ENCODE data around the gene KNCN. TPM values are rescaled to one million over a fixed set of nuclear protein-coding genes. Genes with fewer than 3 reads are reported as not detected.

Gene KNCN
- total RNA-seq, 4 donors from 2014 or later, result not detected

DNA sequence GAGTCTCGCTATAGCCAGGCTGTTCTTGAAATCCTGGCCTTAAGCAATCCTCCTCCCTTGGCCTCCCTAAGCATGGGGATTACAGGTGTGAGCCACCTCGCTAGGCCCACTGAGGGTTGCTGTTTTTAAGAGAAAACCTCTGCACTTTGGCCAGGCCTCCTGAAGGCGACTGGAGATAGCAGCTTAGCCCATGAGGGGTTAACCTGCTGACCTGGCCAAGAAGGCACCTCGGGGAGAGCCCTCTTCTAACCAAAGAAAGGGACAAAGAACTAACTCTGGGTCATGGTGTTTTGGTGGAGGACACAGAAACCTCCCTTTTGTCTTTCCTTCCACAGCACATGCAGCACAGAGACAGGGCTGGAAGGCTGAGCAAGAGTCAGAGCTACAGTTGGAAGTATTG lies 17.7 kb upstream of the KNCN start:
- H3K4me3 ChIP-seq, result no peak overlapping the region
- H3K36me3 ChIP-seq, result peaks cover 0 to 44% (median 0%) of the 10 kb centered on the region in 3 donors
- TF ChIP-seq, protein P1, sequence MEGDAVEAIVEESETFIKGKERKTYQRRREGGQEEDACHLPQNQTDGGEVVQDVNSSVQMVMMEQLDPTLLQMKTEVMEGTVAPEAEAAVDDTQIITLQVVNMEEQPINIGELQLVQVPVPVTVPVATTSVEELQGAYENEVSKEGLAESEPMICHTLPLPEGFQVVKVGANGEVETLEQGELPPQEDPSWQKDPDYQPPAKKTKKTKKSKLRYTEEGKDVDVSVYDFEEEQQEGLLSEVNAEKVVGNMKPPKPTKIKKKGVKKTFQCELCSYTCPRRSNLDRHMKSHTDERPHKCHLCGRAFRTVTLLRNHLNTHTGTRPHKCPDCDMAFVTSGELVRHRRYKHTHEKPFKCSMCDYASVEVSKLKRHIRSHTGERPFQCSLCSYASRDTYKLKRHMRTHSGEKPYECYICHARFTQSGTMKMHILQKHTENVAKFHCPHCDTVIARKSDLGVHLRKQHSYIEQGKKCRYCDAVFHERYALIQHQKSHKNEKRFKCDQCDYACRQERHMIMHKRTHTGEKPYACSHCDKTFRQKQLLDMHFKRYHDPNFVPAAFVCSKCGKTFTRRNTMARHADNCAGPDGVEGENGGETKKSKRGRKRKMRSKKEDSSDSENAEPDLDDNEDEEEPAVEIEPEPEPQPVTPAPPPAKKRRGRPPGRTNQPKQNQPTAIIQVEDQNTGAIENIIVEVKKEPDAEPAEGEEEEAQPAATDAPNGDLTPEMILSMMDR (IDR thresholded peaks at IDR 0.05), result no peak
- no peak for TF ChIP-seq POLR2A (IDR thresholded peaks at IDR 0.05)
- no peaks in the 10 kb centered on the region for H3K27me3 ChIP-seq
- H3K9me3 ChIP-seq, result no peaks in the 10 kb centered on the region
- H3K27ac ChIP-seq, result no peak overlapping the region
- no peaks in the 10 kb centered on the region for H3K4me1 ChIP-seq
- DNase-seq, result no peak

DNA sequence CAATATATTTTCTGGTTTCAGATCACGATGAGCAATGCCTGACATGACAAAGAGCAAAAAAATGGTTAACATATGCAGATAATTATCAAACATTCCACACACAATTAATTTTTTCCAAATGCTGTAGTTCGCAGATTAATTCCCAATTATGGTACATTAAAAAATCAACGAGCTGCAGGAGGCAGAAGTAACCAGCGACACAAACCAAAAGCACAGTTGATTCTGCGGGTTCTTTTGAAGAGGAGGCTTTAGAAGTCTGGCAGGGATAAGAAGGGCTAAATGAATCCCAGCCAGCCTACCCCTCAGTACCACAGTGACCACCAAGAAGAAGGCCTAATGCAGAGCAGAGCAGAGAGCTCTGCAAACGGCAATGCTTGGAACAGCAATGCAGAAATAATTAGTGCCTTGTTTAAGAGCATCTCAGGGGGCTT lies 17.0 kb upstream of the KNCN start:
- Histone ChIP-seq H3K36me3 (peaks cover 0 to 42% (median 0%) of the 10 kb centered on the region in 3 donors), H3K27me3 (no peaks in the 10 kb centered on the region), H3K4me3 (no peak overlapping the region), H3K27ac (no peak overlapping the region), H3K4me1 (no peaks in the 10 kb centered on the region), H3K9me3 (no peaks in the 10 kb centered on the region)
- no peak for DNase-seq
- no peak for TF ChIP-seq POLR2A (IDR thresholded peaks at IDR 0.05)
- TF ChIP-seq, protein P1 (IDR thresholded peaks at IDR 0.05), result no peak

DNA sequence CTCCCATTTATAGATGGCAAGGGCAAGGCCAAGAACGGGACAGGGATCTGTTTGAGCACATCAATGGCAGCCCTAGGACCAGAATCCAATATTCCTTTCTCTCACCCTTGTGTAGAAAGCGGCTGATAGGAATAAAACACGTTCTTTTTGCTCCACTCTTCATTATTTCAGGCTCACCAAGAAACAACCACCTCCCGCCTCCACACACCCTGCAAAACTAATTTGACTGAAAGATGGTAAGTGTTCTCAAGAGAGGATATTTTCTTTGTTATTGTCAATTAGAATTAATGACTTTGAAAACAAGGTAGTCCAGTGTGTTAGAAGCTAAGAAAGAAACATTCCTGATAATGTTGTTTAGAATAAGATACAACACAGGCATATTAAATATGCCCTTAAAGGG lies 11.9 kb upstream of the KNCN start:
- no peaks in the 10 kb centered on the region for H3K27me3 ChIP-seq
- TF ChIP-seq, protein P1 (IDR thresholded peaks at IDR 0.05), result no peak
- no peak for TF ChIP-seq POLR2A (IDR thresholded peaks at IDR 0.05)
- no peaks in the 10 kb centered on the region for H3K4me1 ChIP-seq
- H3K27ac ChIP-seq, result no peak overlapping the region
- no peaks in the 10 kb centered on the region for H3K9me3 ChIP-seq
- peaks cover 0 to 78% (median 0%) of the 10 kb centered on the region in 3 donors for H3K36me3 ChIP-seq
- H3K4me3 ChIP-seq, result no peak overlapping the region
- DNase-seq, result no peak

DNA sequence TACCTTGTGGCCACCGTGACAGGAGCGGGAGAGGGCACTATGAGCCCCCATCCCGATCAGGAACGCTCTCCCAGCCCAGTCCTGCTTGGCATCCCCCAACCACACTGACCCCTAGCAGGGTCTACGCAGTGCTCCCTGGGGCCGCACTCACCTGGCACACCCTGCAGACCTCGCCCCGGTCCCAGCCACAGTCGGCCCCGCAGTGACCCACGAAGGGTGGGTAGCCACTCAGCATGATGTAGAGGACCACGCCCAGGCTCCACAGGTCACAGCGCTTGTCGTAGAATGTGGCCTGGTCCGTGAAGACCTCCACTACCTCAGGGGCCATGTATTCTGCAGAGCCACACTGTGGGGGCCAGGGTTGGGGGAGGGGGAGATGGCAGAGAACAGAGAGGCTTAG lies 11.1 kb upstream of the KNCN start:
- no peak overlapping the region for H3K4me3 ChIP-seq
- H3K27me3 ChIP-seq, result no peaks in the 10 kb centered on the region
- H3K9me3 ChIP-seq, result no peaks in the 10 kb centered on the region
- DNase-seq, result no peak
- H3K27ac ChIP-seq, result no peak overlapping the region
- peaks cover 0 to 78% (median 0%) of the 10 kb centered on the region in 3 donors for H3K36me3 ChIP-seq
- no peaks in the 10 kb centered on the region for H3K4me1 ChIP-seq
- TF ChIP-seq, protein P1 (IDR thresholded peaks at IDR 0.05), result no peak
- no peak for TF ChIP-seq POLR2A (IDR thresholded peaks at IDR 0.05)

DNA sequence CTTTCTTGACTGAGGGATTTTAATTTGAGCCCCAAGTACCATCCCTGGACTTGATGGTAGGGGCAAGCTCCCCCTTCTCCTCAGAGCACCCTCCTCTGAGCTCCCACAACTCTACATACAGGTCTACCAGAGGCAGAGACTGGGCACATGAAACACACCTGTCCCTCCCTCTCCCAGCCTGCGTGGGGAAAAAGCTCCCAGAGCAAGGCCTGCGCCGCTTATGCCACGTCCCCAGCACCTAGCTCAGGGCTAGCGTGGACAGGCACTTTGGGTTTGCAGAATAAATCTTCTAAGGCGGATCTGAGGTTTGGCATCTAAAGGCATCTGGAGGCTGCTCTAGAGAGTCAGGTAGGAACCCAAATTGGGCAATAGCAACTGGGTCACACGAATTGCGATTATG lies 7.5 kb upstream of the KNCN start:
- no peaks in the 10 kb centered on the region for H3K4me1 ChIP-seq
- DNase-seq, result no peak
- H3K36me3 ChIP-seq, result peaks cover 0 to 58% (median 0%) of the 10 kb centered on the region in 3 donors
- H3K27ac ChIP-seq, result no peak overlapping the region
- H3K4me3 ChIP-seq, result no peak overlapping the region
- no peaks in the 10 kb centered on the region for H3K27me3 ChIP-seq
- TF ChIP-seq POLR2A (IDR thresholded peaks at IDR 0.05), result no peak
- TF ChIP-seq, protein P1 (IDR thresholded peaks at IDR 0.05), result no peak
- no peaks in the 10 kb centered on the region for H3K9me3 ChIP-seq
